Adrenal gland (tissue), 5 donors: ENCODE measurements around the gene PCED1B.

Experiments
- POLR2A ChIP-seq, 2 donors: fragments of 450-650 bp; IDR thresholded peaks; one replicate each; pipeline ENCODE4 v1.6.1; 2017; ENCODE audit warnings: antibody characterized with exemption in 2 of 2, mild to moderate bottlenecking in 2 of 2, moderate library complexity in 1 of 2
- TF ChIP-seq, protein P1 (sequence below), 6 experiments: fragments of 450-650 bp in 4 of 6; fragments of 200-600 bp in 2 of 6; sonication (generic) in 1 of 6; IDR thresholded peaks; 1 replicate in 5 of 6; 2 replicates in 1 of 6; pipeline versions ENCODE4 v1.5.1 to v1.8.0; 2016 to 2021; ENCODE audit warnings: antibody characterized with exemption in 6 of 6, mild to moderate bottlenecking in 2 of 6, moderate library complexity in 1 of 6
- donor health status: DM: no; HTN: no; CAD: no.

DNA sequence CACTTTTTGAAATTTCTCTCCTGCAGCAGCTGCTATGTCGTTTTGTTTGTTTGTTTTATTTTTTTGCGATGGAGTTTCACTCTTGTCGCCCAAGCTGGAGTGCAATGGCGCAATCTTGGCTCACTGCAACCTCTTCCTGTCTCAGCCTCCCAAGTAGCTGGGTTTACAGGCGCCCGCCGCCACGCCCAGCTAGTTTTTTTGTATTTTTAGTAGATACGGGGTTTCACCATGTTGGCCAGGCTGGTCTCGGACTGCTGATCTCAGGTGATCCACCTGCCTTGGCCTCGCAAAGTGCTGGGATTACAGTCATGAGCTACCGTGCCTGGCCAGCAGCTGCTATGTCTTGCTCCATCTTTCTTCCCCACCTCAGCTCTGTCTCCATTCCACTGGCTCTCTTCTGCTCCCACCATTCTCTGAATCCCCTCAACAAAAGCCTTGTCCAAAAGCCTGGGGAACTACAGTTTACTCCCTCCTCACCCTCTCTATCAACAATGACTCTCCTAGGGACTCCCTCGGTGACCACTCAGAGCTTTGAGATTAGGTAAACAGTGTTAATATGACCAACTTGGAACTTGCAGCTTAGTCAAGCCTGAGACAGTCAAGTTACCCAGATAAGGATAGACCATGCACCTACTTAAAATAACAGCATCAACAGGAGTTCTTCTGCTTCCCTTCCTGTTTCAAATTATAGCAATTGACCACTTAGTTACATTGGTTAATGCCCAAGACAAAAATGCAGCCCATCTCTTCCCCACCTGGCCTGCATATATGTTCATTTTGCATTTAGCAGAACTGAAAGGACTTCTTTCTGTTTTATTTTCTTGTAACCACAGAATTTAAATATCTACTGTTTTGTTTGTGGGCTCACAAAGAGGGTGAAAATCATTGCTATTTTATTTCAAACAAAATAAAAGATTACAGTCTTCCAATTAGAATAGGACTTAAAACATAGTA is 189.4 kb downstream of the PCED1B start:
- TF ChIP-seq POLR2A (IDR thresholded peaks at IDR 0.05), result no peak
- TF ChIP-seq, protein P1, sequence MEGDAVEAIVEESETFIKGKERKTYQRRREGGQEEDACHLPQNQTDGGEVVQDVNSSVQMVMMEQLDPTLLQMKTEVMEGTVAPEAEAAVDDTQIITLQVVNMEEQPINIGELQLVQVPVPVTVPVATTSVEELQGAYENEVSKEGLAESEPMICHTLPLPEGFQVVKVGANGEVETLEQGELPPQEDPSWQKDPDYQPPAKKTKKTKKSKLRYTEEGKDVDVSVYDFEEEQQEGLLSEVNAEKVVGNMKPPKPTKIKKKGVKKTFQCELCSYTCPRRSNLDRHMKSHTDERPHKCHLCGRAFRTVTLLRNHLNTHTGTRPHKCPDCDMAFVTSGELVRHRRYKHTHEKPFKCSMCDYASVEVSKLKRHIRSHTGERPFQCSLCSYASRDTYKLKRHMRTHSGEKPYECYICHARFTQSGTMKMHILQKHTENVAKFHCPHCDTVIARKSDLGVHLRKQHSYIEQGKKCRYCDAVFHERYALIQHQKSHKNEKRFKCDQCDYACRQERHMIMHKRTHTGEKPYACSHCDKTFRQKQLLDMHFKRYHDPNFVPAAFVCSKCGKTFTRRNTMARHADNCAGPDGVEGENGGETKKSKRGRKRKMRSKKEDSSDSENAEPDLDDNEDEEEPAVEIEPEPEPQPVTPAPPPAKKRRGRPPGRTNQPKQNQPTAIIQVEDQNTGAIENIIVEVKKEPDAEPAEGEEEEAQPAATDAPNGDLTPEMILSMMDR (IDR thresholded peaks at IDR 0.05), result no peak
